AML-193 (cell line): ENCODE results near the gene AP2B1.

Experiments
- DNase-seq, 2 experiments: peaks; one replicate each; lab custom pipeline; 2025; lab: John Stamatoyannopoulos, UW

Gene AP2B1

GRCh38 chr17:35773679-35774425 is 186.7 kb downstream of the AP2B1 start:
- no peak for DNase-seq

DNA sequence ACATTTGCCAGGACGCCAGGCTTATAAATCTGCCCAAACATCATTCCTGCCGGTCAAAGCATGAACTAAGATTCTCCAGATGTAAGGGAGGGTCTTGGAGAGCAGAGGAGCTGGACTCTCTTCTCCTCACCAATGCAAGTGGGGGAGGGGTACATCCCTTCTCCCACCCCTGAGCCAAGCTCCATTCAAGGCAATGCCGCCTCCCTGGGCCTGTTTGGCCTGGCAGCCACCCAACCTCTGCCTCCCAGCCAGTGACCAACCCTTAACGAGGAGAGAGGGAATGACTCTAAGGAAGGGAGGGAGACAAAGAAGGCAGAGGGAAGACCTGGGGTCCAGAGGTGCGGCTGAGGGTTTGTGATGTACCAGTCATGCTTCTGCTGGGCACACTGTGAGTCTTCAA is 187.4 kb downstream of the AP2B1 start:
- DNase-seq, result no peak

DNA sequence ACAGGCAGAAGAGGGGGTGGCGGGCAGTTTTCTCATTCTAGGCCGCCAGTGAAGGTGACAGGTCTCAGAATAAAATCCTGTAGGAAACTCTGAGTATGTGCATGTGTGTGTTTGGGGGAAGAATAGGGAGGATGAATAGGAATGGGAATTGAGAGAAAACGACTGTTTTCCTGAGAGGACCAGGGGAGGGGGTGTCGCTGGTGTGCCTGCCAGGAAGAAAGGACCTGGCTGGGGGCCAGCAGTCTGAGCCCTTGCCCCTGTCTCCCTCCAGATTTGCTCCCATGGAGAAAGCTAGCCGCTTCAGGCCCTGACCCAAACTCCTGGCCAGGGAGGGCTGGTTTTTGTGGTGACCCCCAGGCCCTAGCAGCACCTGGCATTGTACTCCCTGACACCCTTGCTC is 187.9 kb downstream of the AP2B1 start:
- no peak for DNase-seq

DNA sequence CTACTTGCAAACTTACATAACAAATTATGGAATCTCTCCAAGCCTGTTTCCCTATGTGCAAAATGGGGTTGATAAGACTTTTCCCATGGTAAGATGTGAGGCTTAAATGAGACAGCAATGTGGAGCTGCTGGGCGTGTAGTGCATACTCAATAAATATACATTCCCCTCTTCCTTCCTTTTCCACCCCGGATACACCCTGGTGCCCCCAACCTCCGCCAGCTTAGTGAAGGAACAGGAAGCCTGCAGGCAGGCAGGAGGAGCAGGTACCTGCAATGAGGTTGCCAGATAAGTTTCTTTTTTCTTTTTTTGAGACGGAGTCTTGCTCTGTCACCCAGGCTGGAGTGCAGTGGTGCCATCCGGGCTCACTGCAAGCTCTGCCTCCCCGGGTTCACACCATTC is 188.5 kb downstream of the AP2B1 start:
- DNase-seq, result no peak
